T-helper 2 cell (primary cell): ENCODE results near the gene GHITM.

ENCODE experiments used
- DNase-seq, 5 experiments: peaks; one replicate each; pipeline versions ENCODE4 v3.0.0 to v3.0.0-alpha.2; 2012 to 2022

The GHITM gene

GRCh38 chr10:84201244-84201606 is 61.9 kb downstream of the GHITM start:
- no peak for DNase-seq

- no peak for DNase-seq
Observed at GRCh38 chr10:84201682-84202081, 62.4 kb downstream of the GHITM start.

DNA sequence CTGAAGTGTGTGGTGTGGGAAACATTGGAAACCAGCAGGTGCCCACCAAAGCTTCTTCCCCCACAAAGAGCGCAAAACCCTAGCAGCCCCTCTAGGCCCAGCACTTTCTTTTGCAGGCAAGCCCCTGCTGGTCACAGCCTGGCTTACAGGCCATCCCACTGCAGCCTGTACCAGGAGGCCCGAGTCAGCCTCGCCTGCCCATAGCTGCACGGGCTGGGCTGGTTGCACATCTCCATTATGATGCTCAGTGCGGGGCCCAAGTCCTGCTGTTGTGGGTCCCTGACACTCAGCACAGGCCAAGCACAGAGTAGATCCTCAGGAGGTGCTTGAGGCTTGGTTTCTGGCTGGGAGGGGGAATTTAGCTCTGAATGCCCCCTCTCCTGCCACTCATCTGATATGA is 63.0 kb downstream of the GHITM start:
- DNase-seq = no peak
